HCT116 (cell line): ENCODE data around the gene RPS6KL1. TPM values are rescaled to one million over a fixed set of nuclear protein-coding genes. Genes with fewer than 3 reads are reported as not detected.

ENCODE experiments used
- ATAC-seq: fragments of 200-7000 bp; cut with Tn5 transposase; 2 replicates; pipeline ENCODE4 v1.9.1; 2020; ENCODE audit warnings: mild to moderate bottlenecking, moderate library complexity
- BruUV-seq: library from RNA; stranded (reverse); fragments of 400-500 nt; replicated peaks from 2 replicates; lab custom pipeline; 2021; lab: Mats Ljungman, UMichigan
- CTCF ChIA-PET: fragments of 300-600 bp; sonication (Branson Sonifier 250); formaldehyde crosslinking; loops from one replicate; lab custom pipeline; 2021; ENCODE audit warnings: antibody characterized with exemption; lab: Charles Lee
- POLR2A ChIA-PET: fragments of 300-600, 350-600 bp; sonication (Branson Sonifier 250); formaldehyde crosslinking; loops from one replicate; lab custom pipeline; 2021; ENCODE audit warnings: antibody characterized with exemption; lab: Charles Lee
- RAD21 ChIA-PET, 2 experiments: fragments of 300-600 bp; sonication (Branson Sonifier 250); formaldehyde crosslinking; loops; one replicate each; lab custom pipeline; 2023; ENCODE audit warnings: low total read pairs in 2 of 2; ENCODE audit not compliant: uncharacterized antibody in 2 of 2, unreplicated experiment in 2 of 2, low non-redundant PET in 1 of 2; lab: Charles Lee
- DNase-seq: peaks from one replicate; pipeline ENCODE4 v3.0.0-alpha.2; 2010; ENCODE audit warnings: low read depth, low spot score
- H2AFZ ChIP-seq: fragments of 200-600 bp; shearing (Covaris generic), sonication (generic); 2 replicates; pipeline ENCODE4 v1.6.1; 2017; ENCODE audit warnings: low read depth, mixed run types, mixed read lengths, antibody characterized with exemption, low read length; ENCODE audit not compliant: poor library complexity, severe bottlenecking
- H3K27ac ChIP-seq: 2 replicates; pipeline ENCODE4 v1.5.1; 2012; ENCODE audit warnings: low read depth, low read length
- H3K27me3 ChIP-seq: fragments of 200-600 bp; sonication (generic); 2 replicates; pipeline ENCODE4 v1.6.1; 2016; ENCODE audit warnings: mixed run types, low read length, mixed read lengths; ENCODE audit not compliant: insufficient read depth
- H3K36me3 ChIP-seq, 2 experiments: fragments of 200-500 bp in 1 of 2; fragments of 200-600 bp in 1 of 2; sonication (Bioruptor generic) in 1 of 2; sonication (generic) in 1 of 2; 2 replicates each; pipeline versions ENCODE4 v1.5.1 to v1.6.1; 2014 to 2016; ENCODE audit warnings: low read length in 2 of 2, inconsistent platforms in 1 of 2, mixed read lengths in 1 of 2, mixed run types in 1 of 2; ENCODE audit not compliant: insufficient read depth in 2 of 2, control insufficient read depth in 1 of 2
- H3K4me1 ChIP-seq, 2 experiments: fragments of 200-600 bp in 1 of 2; sonication (generic) in 1 of 2; 2 replicates each; pipeline versions ENCODE4 v1.5.1 to v1.6.1; 2012 to 2017; ENCODE audit warnings: low read length in 2 of 2, inconsistent platforms in 1 of 2, mild to moderate bottlenecking in 1 of 2, mixed read lengths in 1 of 2, mixed run types in 1 of 2, moderate library complexity in 1 of 2; ENCODE audit not compliant: insufficient read depth in 2 of 2, control insufficient read depth in 1 of 2
- H3K4me2 ChIP-seq: fragments of 200-600 bp; sonication (generic); 2 replicates; pipeline ENCODE4 v1.6.1; 2017; ENCODE audit warnings: mixed run types, low read length, mixed read lengths
- H3K4me3 ChIP-seq, 2 experiments: fragments of 200-600 bp in 1 of 2; sonication (generic) in 1 of 2; replicated peaks in 1 of 2; 2 replicates each; pipeline ENCODE4 v1.5.1; 2011 to 2016; ENCODE audit warnings: low read length in 2 of 2, control low read depth in 1 of 2, low read depth in 1 of 2, mild to moderate bottlenecking in 1 of 2, mixed read lengths in 1 of 2, mixed run types in 1 of 2
- H3K79me2 ChIP-seq: fragments of 200-600 bp; sonication (generic); 2 replicates; pipeline ENCODE4 v1.6.1; 2017; ENCODE audit warnings: mild to moderate bottlenecking, mixed run types, low read length, moderate library complexity, mixed read lengths; ENCODE audit not compliant: insufficient read depth
- H3K9ac ChIP-seq: fragments of 200-600 bp; sonication (generic); 2 replicates; pipeline ENCODE4 v1.6.1; 2016; ENCODE audit warnings: low read length, mixed read lengths
- H3K9me2 ChIP-seq: fragments of 200-600 bp; sonication (generic), shearing (Covaris generic); 2 replicates; pipeline ENCODE4 v1.6.1; 2017; ENCODE audit warnings: mixed run types, mild to moderate bottlenecking, moderate library complexity; ENCODE audit not compliant: insufficient read depth
- H3K9me3 ChIP-seq, 2 experiments: fragments of 200-500 bp in 1 of 2; fragments of 200-600 bp in 1 of 2; sonication (Bioruptor generic) in 1 of 2; sonication (generic) in 1 of 2; 2 replicates each; pipeline ENCODE4 v1.6.1; 2014 to 2017; ENCODE audit warnings: low read length in 2 of 2, mixed read lengths in 2 of 2, inconsistent platforms in 1 of 2, low read depth in 1 of 2, mild to moderate bottlenecking in 1 of 2, mixed run types in 1 of 2, moderate library complexity in 1 of 2; ENCODE audit not compliant: control insufficient read depth in 1 of 2, insufficient read depth in 1 of 2
- H4K20me1 ChIP-seq: fragments of 200-600 bp; sonication (generic), shearing (Covaris generic); 2 replicates; pipeline ENCODE4 v1.6.1; 2017; ENCODE audit warnings: mixed run types, mild to moderate bottlenecking, moderate library complexity; ENCODE audit not compliant: insufficient read depth
- ATF3 ChIP-seq: IDR thresholded peaks from 2 replicates; pipeline ENCODE4 v1.6.1; 2012
- CTCF ChIP-seq, 3 experiments: fragments of 200-600 bp in 1 of 3; sonication (generic) in 1 of 3; IDR thresholded peaks in 2 of 3; conservative IDR thresholded peaks in 1 of 3; 2 replicates each; pipeline ENCODE4 v1.5.1; 2012 to 2017; ENCODE audit warnings: low read depth in 2 of 3, low read length in 2 of 3, antibody characterized with exemption in 1 of 3, borderline replicate concordance in 1 of 3, control low read depth in 1 of 3, mild to moderate bottlenecking in 1 of 3, mixed read lengths in 1 of 3, mixed run types in 1 of 3, moderate library complexity in 1 of 3; ENCODE audit not compliant: insufficient read depth in 1 of 3
- EGR1 ChIP-seq: IDR thresholded peaks from 2 replicates; pipeline ENCODE4 v1.6.1; 2012; ENCODE audit warnings: low read depth
- EZH2 ChIP-seq: fragments of 200-600 bp; sonication (generic); IDR thresholded peaks from 2 replicates; pipeline ENCODE4 v1.6.1; 2017; ENCODE audit warnings: antibody characterized with exemption, mixed run types
- FOSL1 ChIP-seq: IDR thresholded peaks from 2 replicates; pipeline ENCODE4 v1.6.1; 2012; ENCODE audit warnings: low read depth
- MAX ChIP-seq: IDR thresholded peaks from 2 replicates; pipeline ENCODE4 v1.6.1; 2012
- POLR2A ChIP-seq: IDR thresholded peaks from 2 replicates; pipeline ENCODE4 v1.7.0; 2011; ENCODE audit warnings: borderline replicate concordance; ENCODE audit not compliant: insufficient read depth, insufficient read length; ENCODE audit errors: extremely low read depth
- SIN3A ChIP-seq: IDR thresholded peaks from 2 replicates; pipeline ENCODE4 v1.6.1; 2012; ENCODE audit warnings: low read depth
- SP1 ChIP-seq: IDR thresholded peaks from 2 replicates; pipeline ENCODE4 v1.6.1; 2012; ENCODE audit warnings: low read depth
- ZNF274 ChIP-seq: fragments of 200-500 bp; sonication (Bioruptor generic); IDR thresholded peaks from 2 replicates; pipeline ENCODE4 v1.6.1; 2014; ENCODE audit warnings: mild to moderate bottlenecking, low read depth, low read length, inconsistent platforms
- intact Hi-C: fragments of 100-400 bp; cut with micrococcal nuclease; formaldehyde crosslinking; loops from 2 replicates; pipeline ENCODE4 v1.10.0; 2022
- total RNA-seq: library from RNA; stranded (reverse); gene quantifications from one replicate; pipeline ENCODE4 v1.2.1, GENCODE V29; 2021; ENCODE audit not compliant: unreplicated experiment

The RPS6KL1 gene
- total RNA-seq, 1 experiment from 2014 or later: 6.7 TPM

- Histone ChIP-seq H3K79me2 (no peaks in the 10 kb centered on the region), H3K4me3 (no peak overlapping the region), H3K9ac (no peak overlapping the region), H4K20me1 (no peaks in the 10 kb centered on the region), H3K27ac (no peak overlapping the region), H3K9me3 (no peaks in the 10 kb centered on the region), H3K9me2 (no peaks in the 10 kb centered on the region), H3K4me1 (peaks cover 4 to 10% of the 10 kb centered on the region in 2 experiments; a peak in 3 of 4 replicates), H3K27me3 (no peaks in the 10 kb centered on the region), H3K36me3 (no peaks in the 10 kb centered on the region), H2AFZ (no peak overlapping the region), H3K4me2 (no peak overlapping the region)
- ChIA-PET RAD21 (no interaction called here), POLR2A (no interaction called here), CTCF (no interaction called here)
- DNase-seq (no peak), ATAC-seq (no peak)
- no TSS peak for BruUV-seq
- intact Hi-C loops: no loop called here
- TF ChIP-seq SIN3A: no peak
Measured at GRCh38 chr14:74941676-74942097, 18.6 kb upstream of the RPS6KL1 start.

GRCh38 chr14:74940956-74941565 lies 18.0 kb upstream of the RPS6KL1 start:
- no peak overlapping the region for H3K27ac ChIP-seq
- no peak for ATAC-seq
- H3K9ac ChIP-seq: no peak overlapping the region

More at GRCh38 chr14:74940956-74941565, 18.0 kb upstream of the RPS6KL1 start:
- ChIA-PET CTCF (no interaction called here), POLR2A (interaction anchor here (2.0 kb wide), 1 partner anchor 14 kb away, joined by 6 read pairs; the partner anchor contains the start of gene PGF), RAD21 (no interaction called here)
- Histone ChIP-seq H3K4me1 (peaks cover 4 to 10% of the 10 kb centered on the region in 2 experiments; a peak in 3 of 4 replicates), H3K4me3 (no peak overlapping the region), H3K27me3 (no peaks in the 10 kb centered on the region), H3K79me2 (no peaks in the 10 kb centered on the region), H3K9me3 (no peaks in the 10 kb centered on the region), H3K4me2 (no peak overlapping the region), H3K36me3 (no peaks in the 10 kb centered on the region), H2AFZ (no peak overlapping the region)
- BruUV-seq: no TSS peak
- no peak for DNase-seq
- intact Hi-C loops: no loop called here
- TF ChIP-seq POLR2A: no peak
- no peak for TF ChIP-seq MAX
- no peak for TF ChIP-seq CTCF (IDR thresholded peaks at IDR 0.05 in 2 of 3, conservative IDR thresholded peaks at IDR 0.05 in 1 of 3; ENCODE audit: borderline replicate concordance in 1 of 3, insufficient read depth in 1 of 3, low read depth in 2 of 3, low read length in 2 of 3)
- no peak for TF ChIP-seq FOSL1
- no peak for TF ChIP-seq EGR1
- no peak for TF ChIP-seq SP1
- no peak for TF ChIP-seq ZNF274
- TF ChIP-seq EZH2: no peak
- TF ChIP-seq ATF3: no peak
- TF ChIP-seq, all 23 proteins: peak for 0
- no peaks in the 10 kb centered on the region for H4K20me1 ChIP-seq
- H3K9me2 ChIP-seq: no peaks in the 10 kb centered on the region
